Astrocyte (in vitro differentiated cells and primary cell): ENCODE data around the gene DCST2.

Experiments used
- EZH2 ChIP-seq: IDR thresholded peaks from 2 replicates; pipeline ENCODE4 v1.6.1; 2012; ENCODE audit warnings: mild to moderate bottlenecking, low read length, inconsistent platforms; ENCODE audit not compliant: insufficient read depth
- TF ChIP-seq, protein P1 (sequence below): IDR thresholded peaks from 2 replicates; pipeline ENCODE4 v1.5.1; 2011; ENCODE audit warnings: low read depth, mild to moderate bottlenecking, inconsistent platforms, low read length, moderate library complexity; ENCODE audit not compliant: insufficient read depth

DNA sequence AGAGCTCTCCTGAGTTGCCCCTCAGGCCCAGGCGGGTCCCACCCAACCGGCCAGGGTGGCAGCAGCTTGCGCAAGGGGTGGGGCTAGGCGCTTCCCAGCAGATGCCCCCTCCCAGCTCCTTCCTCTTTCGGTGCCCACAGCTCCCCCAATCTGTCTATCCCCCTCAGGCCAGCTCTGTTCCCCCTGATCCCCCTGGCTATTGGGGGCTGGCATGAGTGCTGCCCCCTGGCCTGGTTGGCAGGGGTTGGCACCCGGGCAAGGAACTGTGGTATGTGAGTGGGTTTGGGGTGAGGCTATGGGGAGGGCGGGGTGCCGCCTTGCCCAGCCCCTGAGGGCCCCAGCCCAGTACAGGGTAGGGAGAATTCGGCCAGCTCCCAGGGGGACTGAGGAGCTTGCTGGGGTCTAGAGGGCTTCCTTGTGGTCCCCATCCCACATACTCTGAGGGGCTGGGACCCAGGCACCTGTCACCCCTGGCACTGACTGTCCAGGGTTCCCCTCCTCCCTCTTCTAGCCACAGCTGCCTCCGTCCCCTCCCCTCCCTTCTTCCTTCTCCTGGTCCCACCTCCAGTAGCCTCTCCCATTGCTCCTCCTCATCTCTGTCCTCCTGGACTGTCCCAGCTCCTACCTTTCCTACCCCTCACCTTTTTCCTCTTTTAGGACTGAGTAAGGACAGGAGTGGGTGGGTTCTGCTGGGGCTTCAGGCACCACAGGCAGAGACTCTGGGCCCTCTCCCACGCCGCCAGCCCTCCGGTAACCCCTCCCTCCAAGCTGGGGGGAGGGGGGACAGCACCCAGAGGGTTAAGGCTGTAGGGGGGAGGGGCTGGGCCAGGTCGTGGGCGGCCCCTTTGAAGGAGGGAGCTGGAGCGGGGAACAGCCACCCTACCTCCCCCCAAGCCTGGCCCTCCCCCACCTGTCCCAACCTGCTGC, 25.3 kb downstream of the DCST2 start:
- no peak for TF ChIP-seq EZH2
- TF ChIP-seq, protein P1, sequence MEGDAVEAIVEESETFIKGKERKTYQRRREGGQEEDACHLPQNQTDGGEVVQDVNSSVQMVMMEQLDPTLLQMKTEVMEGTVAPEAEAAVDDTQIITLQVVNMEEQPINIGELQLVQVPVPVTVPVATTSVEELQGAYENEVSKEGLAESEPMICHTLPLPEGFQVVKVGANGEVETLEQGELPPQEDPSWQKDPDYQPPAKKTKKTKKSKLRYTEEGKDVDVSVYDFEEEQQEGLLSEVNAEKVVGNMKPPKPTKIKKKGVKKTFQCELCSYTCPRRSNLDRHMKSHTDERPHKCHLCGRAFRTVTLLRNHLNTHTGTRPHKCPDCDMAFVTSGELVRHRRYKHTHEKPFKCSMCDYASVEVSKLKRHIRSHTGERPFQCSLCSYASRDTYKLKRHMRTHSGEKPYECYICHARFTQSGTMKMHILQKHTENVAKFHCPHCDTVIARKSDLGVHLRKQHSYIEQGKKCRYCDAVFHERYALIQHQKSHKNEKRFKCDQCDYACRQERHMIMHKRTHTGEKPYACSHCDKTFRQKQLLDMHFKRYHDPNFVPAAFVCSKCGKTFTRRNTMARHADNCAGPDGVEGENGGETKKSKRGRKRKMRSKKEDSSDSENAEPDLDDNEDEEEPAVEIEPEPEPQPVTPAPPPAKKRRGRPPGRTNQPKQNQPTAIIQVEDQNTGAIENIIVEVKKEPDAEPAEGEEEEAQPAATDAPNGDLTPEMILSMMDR = no peak
